HL-60/S4 treated with retinoic acid at 250 ng/mL for 4 days and 3 days (cell line): ENCODE results near the gene ETV5.

Experiments
- in situ Hi-C: fragments of 300-500 bp; cut with MboI; formaldehyde crosslinking; loops from 2 replicates; pipeline ENCODE4 v1.7.0; 2022; ENCODE audit warnings: low sequenced_read_pairs

The ETV5 gene

GRCh38 chr3:186124592-186124991 lies 15.7 kb upstream of the ETV5 start:
- in situ Hi-C loops, result no loop called here

GRCh38 chr3:186123012-186123411 lies 14.1 kb upstream of the ETV5 start:
- in situ Hi-C loops, result no loop called here

- in situ Hi-C loops, result no loop called here
Observed at GRCh38 chr3:186121968-186122367, 13.1 kb upstream of the ETV5 start.

GRCh38 chr3:186121278-186121677 lies 12.4 kb upstream of the ETV5 start:
- in situ Hi-C loops, result no loop called here

GRCh38 chr3:186119499-186119898 lies 10.6 kb upstream of the ETV5 start:
- in situ Hi-C loops, result no loop called here

GRCh38 chr3:186118692-186119091 lies 9.8 kb upstream of the ETV5 start:
- in situ Hi-C loops, result no loop called here

GRCh38 chr3:186117521-186118134 lies 8.7 kb upstream of the ETV5 start:
- in situ Hi-C loops, result no loop called here

GRCh38 chr3:186115239-186115996 lies 6.5 kb upstream of the ETV5 start:
- in situ Hi-C loops, result no loop called here

- in situ Hi-C loops, result no loop called here
Observed at GRCh38 chr3:186110975-186111974, 2.4 kb upstream of the ETV5 start.

- in situ Hi-C loops, result no loop called here
Observed at GRCh38 chr3:186109897-186110803, 1.3 kb upstream of the ETV5 start.

GRCh38 chr3:186108106-186108940 lies 566 bp downstream of the ETV5 start:
- in situ Hi-C loops, result no loop called here

- in situ Hi-C loops, result no loop called here
Observed at GRCh38 chr3:186107215-186108105, 1.4 kb downstream of the ETV5 start.

GRCh38 chr3:186105543-186105942 lies 3.3 kb downstream of the ETV5 start:
- in situ Hi-C loops, result no loop called here

- in situ Hi-C loops, result no loop called here
Observed at GRCh38 chr3:186102687-186103086, 6.2 kb downstream of the ETV5 start.

GRCh38 chr3:186100398-186100797 lies 8.5 kb downstream of the ETV5 start:
- in situ Hi-C loops, result no loop called here

- in situ Hi-C loops, result no loop called here
Observed at GRCh38 chr3:186099178-186099577, 9.7 kb downstream of the ETV5 start.

- in situ Hi-C loops, result no loop called here
Observed at GRCh38 chr3:186098740-186099139, 10.1 kb downstream of the ETV5 start.

- in situ Hi-C loops, result no loop called here
Observed at GRCh38 chr3:186097663-186098451, 11.0 kb downstream of the ETV5 start.
